ENCODE results near the gene PUM1.
"Not testable (repeated sequence)": the region's sequence is repeated elsewhere in the genome, so short reads cannot be mapped to it uniquely, and the experiment has no call there.

Gene PUM1

DNA sequence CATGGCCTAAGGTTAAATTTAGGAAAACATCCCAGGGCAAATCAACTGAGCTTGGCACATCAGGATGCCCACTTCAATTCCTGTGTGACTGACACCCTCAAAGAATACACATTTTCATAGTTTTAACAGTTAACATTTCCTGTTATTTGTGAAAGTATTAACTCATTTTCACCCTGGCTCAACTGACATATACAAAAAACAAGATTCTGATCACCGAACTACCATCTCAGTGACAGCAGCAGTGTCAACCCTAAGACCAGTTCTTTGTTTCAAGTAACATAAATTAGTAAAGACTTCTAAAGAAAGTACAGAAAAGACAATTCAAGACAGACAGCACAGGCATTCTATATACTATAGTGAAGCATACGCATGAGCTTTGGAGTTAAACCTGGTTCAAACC, 88.0 kb downstream of the PUM1 start:
- TF ChIP-seq, protein P1, sequence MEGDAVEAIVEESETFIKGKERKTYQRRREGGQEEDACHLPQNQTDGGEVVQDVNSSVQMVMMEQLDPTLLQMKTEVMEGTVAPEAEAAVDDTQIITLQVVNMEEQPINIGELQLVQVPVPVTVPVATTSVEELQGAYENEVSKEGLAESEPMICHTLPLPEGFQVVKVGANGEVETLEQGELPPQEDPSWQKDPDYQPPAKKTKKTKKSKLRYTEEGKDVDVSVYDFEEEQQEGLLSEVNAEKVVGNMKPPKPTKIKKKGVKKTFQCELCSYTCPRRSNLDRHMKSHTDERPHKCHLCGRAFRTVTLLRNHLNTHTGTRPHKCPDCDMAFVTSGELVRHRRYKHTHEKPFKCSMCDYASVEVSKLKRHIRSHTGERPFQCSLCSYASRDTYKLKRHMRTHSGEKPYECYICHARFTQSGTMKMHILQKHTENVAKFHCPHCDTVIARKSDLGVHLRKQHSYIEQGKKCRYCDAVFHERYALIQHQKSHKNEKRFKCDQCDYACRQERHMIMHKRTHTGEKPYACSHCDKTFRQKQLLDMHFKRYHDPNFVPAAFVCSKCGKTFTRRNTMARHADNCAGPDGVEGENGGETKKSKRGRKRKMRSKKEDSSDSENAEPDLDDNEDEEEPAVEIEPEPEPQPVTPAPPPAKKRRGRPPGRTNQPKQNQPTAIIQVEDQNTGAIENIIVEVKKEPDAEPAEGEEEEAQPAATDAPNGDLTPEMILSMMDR (IDR thresholded peaks at IDR 0.05; ENCODE audit: extremely low read depth, missing control alignments) = no peak
- no peak for DNase-seq (ENCODE audit: low spot score)

DNA sequence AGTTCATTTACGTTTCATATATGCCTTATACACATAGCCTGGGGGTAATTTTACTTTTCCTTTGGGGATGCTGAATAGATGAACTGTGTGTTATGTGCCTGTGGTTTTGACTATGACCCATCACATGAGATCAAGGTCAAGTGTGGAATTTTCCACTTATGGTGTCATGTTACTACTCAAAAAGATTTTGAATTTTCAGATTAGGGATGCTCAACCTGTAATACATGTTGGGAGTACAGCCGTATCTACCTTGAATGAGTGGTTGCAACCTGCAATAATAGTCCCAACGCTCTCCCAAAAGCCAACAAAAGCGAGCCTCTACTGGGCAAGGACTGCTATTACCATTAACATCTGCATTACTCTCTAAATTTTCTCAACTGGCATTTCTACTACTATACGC, 88.4 kb downstream of the PUM1 start:
- no peak for DNase-seq (ENCODE audit: low spot score)
- TF ChIP-seq, protein P1 (IDR thresholded peaks at IDR 0.05; ENCODE audit: extremely low read depth, missing control alignments) = no peak

DNA sequence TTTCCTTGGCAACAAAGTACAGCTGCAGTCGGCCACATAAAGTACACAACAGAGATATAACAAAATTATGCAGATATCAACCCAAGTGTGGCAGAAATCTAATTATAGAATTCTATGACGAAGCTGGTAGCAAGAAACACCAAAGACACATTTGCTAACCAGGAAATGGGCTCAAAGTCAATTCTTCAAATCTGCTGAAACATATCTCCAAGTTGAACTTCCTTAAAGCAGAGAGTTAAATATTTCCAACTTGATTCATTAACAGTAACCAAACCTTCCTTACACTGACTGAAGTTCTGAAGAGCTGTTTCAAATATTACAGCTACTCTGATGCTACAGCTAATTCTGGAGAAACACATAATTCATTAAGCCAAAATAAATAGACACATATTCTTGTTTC, 89.4 kb downstream of the PUM1 start:
- no peak for DNase-seq (ENCODE audit: low spot score)
- TF ChIP-seq, protein P1 (IDR thresholded peaks at IDR 0.05; ENCODE audit: extremely low read depth, missing control alignments) = no peak

DNA sequence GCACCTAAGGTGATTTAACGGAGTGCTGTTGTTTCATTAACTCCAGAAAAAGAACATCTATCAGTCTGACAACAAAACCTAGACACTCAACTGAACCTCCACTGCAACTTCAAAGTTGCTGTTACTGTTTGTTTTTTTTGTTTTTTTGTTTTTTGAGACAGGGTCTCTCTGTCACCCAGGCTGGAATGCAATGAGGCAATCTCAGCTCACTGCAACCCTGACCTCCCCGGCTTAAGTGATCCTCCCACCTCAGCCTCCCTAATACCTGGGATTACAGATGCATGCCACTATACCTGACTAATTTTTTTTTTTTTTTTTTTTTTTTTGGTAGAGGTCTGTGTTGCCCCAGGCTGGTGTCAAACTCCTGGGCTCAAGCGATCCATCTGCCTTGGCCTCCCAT, 90.3 kb downstream of the PUM1 start:
- TF ChIP-seq, protein P1 (IDR thresholded peaks at IDR 0.05; ENCODE audit: extremely low read depth, missing control alignments) = no peak
- DNase-seq (ENCODE audit: low spot score) = no peak

DNA sequence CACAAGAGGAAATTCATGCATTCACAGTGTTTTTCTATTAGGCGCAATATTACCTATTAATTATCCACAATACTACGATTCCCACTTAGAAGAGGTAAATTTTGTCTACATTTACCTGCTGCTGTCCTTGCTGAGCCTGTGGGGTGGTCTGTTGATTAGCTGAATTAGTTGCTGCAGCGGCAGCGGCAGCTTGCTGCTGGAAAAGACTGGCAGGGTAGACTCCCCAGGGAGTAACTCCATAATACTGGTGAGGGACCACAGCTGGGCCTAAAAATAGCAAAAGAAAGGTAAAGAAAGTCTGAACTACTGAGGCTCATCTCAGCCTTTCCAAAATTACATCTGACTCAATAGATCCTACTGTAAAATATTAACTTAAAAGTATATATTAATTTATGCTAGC, 91.0 kb downstream of the PUM1 start:
- TF ChIP-seq, protein P1 (IDR thresholded peaks at IDR 0.05; ENCODE audit: extremely low read depth, missing control alignments) = no peak
- no peak for DNase-seq (ENCODE audit: low spot score)

DNA sequence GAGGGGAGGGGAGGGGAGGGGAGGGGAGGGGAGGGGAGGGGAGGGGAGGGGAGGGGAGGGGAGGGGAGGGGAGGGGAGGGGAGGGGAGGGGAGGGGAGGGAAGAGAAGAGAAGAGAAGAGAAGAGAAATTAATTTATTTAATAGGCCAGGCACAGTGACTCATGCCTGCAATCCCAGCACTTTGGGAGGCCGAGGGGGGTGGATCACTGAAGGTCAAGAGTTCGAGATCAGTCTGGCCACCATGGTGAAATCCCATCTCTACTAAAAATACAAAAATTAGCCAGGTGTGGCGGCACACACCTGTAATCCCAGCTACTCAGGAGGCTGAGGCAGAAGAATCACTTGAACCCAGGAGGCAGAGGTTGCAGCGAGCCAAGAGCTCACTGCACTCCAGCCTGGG, 93.2 kb downstream of the PUM1 start:
- not testable (repeated sequence) for DNase-seq (ENCODE audit: low spot score)

DNA sequence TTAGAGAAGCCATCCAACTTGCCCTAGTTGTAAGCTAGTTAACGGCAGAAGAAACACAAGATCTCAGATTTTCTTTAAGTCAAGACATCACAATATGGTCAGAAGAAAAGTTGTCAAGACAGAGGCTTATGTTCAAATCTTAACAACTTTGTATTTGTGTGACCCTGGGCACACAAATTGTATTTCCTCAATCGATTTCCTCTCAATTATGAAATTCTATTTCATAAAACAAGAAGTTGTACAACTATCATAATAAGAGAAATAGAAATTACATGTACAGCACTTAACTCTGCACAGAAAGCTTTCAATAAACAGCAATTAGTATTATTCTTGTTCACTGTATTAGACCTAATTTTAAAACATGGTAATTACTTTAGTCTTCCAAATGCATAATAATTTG, 94.0 kb downstream of the PUM1 start:
- no peak for DNase-seq (ENCODE audit: low spot score)
- TF ChIP-seq, protein P1 (IDR thresholded peaks at IDR 0.05; ENCODE audit: extremely low read depth, missing control alignments) = no peak

DNA sequence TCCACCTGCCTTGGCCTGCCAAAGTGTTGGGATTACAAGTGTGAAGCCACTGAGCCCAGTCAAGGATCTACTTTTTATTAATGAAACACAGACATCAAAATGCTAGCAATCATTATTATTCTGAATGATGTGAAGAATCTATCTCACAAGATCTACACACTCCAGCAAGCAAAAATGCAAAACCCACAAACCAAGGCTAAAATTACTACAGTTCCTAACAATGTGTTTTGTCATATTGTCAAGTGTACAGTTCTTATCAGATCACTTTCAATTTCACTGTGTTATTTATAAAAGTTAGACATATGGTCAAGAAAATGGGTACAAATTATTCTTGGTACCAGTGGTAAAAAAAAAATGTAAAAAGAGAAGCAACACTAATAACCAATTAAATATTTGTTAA, 95.6 kb downstream of the PUM1 start:
- TF ChIP-seq, protein P1 (IDR thresholded peaks at IDR 0.05; ENCODE audit: extremely low read depth, missing control alignments) = no peak

More for the DNA sequence above, 95.6 kb downstream of the PUM1 start:
- DNase-seq (ENCODE audit: low spot score) = peak; percentile 42
